Activated CD4-positive, alpha-beta T cell treated with anti-CD3 and anti-CD28 coated beads, Interleukin-2, amount 10 ng/mL, durations not matched to agents 7 days and 5 days (primary cell): ENCODE results near the gene THAP4. TPM values are rescaled to one million over a fixed set of nuclear protein-coding genes. Genes with fewer than 3 reads are reported as not detected.

ENCODE experiments used
- CTCF ChIA-PET: fragments of 350-600 bp; sonication (Branson Sonifier 250); formaldehyde crosslinking; loops from one replicate; lab custom pipeline; 2021; ENCODE audit warnings: antibody characterized with exemption; lab: Charles Lee
- POLR2A ChIA-PET: fragments of 350-600 bp; sonication (Branson Sonifier 250); formaldehyde crosslinking; loops from one replicate; lab custom pipeline; 2021; ENCODE audit warnings: antibody characterized with exemption; lab: Charles Lee
- DNase-seq: peaks from one replicate; pipeline ENCODE4 v3.0.0-alpha.2; 2020
- H3K27ac Mint-ChIP-seq: one replicate; pipeline ENCODE4 v1.8.0; 2021; ENCODE audit warnings: mild to moderate bottlenecking, moderate library complexity, mixed read lengths
- H3K27me3 Mint-ChIP-seq: one replicate; pipeline ENCODE4 v1.8.0; 2021; ENCODE audit warnings: mixed read lengths
- H3K36me3 Mint-ChIP-seq: one replicate; pipeline ENCODE4 v1.8.0; 2021; ENCODE audit warnings: low read depth, mixed read lengths
- H3K4me1 Mint-ChIP-seq: one replicate; pipeline ENCODE4 v1.8.0; 2021; ENCODE audit warnings: mixed read lengths
- H3K4me3 Mint-ChIP-seq: one replicate; pipeline ENCODE4 v1.8.0; 2021; ENCODE audit warnings: mild to moderate bottlenecking, moderate library complexity, mixed read lengths
- H3K9me3 Mint-ChIP-seq: one replicate; pipeline ENCODE4 v1.8.0; 2021; ENCODE audit warnings: mixed read lengths
- total RNA-seq, 2 experiments: library from RNA; stranded (reverse); gene quantifications; one replicate each; pipeline ENCODE4 v1.2.3, GENCODE V29; 2021

Gene THAP4
- total RNA-seq, 2 experiments from 2014 or later = 35.4 to 37.0 TPM

DNA sequence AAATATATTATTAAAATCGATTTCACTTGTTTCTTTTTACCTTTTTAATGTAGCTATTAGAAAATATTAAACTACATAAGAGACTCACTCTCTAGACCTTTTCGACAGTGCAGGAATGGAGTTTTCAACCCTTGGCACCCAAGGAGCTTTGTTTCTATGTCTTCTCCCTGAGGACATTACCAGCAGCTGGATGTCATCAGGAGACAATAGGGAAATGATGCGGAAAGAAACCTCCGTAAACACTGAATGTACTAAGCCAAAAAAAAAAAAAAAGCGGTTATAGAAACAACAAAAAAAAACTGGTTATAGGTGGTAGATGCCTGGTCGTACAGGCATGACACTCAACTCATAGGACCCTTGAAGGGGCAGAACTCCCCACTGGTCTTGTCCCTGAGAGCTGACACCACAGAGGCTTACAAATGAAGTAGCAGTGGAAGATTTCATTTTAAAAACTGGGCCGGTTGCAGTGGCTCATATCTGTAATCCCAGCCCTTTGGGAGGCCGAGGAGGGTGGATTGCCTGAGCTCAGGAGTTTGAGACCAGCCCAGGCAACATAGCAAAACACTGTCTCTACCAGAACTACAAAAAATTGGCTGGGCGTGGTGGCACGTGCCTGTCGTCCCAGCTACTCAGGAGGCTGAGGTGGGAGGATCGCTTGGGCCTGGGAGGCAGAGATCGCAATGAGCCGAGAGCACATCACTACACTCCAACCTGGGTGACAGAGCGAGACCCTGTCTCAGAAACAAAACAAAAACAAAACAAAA lies 23.8 kb downstream of the THAP4 start:
- peaks cover 7% of the 10 kb centered on the region for H3K36me3 Mint-ChIP-seq
- H3K4me3 Mint-ChIP-seq = no peak overlapping the region
- no peak for DNase-seq
- ChIA-PET CTCF (interaction anchor here (0.6 to 0.9 kb wide), 2 partner anchors 15 to 17 kb away, joined by 3 read pairs; no protein-coding TSS in a partner anchor), POLR2A (interaction anchor here (0.5 kb wide), 1 partner anchor 11 kb away, joined by 3 read pairs; no protein-coding TSS in a partner anchor)
- no peak overlapping the region for H3K27ac Mint-ChIP-seq
- no peaks in the 10 kb centered on the region for H3K27me3 Mint-ChIP-seq
- H3K4me1 Mint-ChIP-seq = peaks cover 55% of the 10 kb centered on the region
- no peaks in the 10 kb centered on the region for H3K9me3 Mint-ChIP-seq

DNA sequence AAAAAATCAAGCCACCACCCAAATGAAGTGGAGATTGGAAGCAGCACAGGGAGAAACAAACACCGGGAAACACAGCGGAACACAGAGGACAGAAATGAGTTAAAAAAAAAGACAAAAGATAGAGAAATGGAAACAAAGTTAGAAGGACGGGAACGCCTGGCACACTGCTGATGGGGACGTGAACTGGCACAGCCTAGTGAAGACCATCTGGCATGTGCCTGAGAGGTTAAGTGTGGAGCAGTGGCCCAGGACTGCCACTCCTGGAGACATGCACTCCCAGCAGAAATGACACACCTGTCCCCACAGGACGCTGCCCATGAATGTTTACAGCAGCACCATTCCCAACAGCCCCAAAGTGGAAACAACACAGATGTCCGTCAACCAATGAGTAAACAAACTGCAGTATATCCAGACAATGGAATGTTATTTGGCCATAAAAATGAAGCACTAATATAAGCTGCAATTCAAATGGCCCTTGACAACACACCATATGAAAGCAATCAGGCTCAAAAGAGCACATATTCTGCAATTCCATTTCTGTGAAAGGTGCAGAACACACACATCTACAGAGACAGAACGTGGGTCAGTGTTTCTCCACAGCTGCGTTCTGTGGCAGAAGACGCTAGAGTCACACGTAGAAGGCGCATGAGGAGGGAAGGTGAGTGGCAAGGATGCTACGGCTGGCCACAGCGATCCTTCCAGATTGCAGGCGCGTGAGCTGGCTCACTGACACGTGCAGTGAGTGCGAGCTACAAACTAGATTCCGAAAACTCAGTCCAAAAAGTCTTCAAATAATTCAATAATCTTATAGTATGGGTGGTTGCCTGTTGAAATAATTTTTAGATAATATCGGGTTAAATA lies 24.6 kb downstream of the THAP4 start:
- peaks cover 7% of the 10 kb centered on the region for H3K36me3 Mint-ChIP-seq
- CTCF ChIA-PET = interaction anchor here (0.6 kb wide), 1 partner anchor 508 kb away, joined by 6 read pairs; no protein-coding TSS in a partner anchor
- no peak overlapping the region for H3K4me3 Mint-ChIP-seq
- POLR2A ChIA-PET = interaction anchor here (0.5 kb wide), 1 partner anchor 12 kb away, joined by 3 read pairs; no protein-coding TSS in a partner anchor
- H3K27me3 Mint-ChIP-seq = no peaks in the 10 kb centered on the region
- H3K9me3 Mint-ChIP-seq = no peaks in the 10 kb centered on the region
- H3K27ac Mint-ChIP-seq = peak overlapping the region; percentile 52
- H3K4me1 Mint-ChIP-seq = peaks cover 47% of the 10 kb centered on the region
- DNase-seq = no peak

DNA sequence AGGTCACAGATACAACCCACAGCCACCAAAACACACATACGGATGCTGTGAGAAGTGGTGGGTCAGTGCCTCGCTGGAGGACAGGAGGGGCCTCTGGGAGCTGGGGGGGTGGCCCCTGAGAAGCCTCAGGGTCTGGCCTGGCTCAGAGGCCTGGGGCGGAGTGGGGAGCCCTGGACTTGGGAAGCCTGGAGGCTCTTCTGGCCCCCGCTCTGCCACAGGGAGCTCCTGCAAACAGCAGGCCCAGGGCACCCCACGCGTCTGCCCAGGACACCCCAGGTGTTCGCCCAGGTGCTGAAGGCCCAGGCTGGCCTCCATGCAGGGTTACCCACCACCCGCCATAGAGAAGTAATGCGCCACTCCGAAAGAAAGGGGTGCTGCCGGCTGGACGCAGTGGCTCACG lies 25.9 kb downstream of the THAP4 start:
- Mint-ChIP-seq H3K27ac (peak overlapping the region; percentile 87), H3K36me3 (peaks cover 5% of the 10 kb centered on the region), H3K9me3 (no peaks in the 10 kb centered on the region), H3K4me1 (peaks cover 35% of the 10 kb centered on the region), H3K27me3 (no peaks in the 10 kb centered on the region), H3K4me3 (peak overlapping the region; percentile 62)
- POLR2A ChIA-PET = no interaction called here
- DNase-seq = no peak
- CTCF ChIA-PET = interaction anchor here (0.9 kb wide), 1 partner anchor 267 kb away, joined by 3 read pairs; no protein-coding TSS in a partner anchor

DNA sequence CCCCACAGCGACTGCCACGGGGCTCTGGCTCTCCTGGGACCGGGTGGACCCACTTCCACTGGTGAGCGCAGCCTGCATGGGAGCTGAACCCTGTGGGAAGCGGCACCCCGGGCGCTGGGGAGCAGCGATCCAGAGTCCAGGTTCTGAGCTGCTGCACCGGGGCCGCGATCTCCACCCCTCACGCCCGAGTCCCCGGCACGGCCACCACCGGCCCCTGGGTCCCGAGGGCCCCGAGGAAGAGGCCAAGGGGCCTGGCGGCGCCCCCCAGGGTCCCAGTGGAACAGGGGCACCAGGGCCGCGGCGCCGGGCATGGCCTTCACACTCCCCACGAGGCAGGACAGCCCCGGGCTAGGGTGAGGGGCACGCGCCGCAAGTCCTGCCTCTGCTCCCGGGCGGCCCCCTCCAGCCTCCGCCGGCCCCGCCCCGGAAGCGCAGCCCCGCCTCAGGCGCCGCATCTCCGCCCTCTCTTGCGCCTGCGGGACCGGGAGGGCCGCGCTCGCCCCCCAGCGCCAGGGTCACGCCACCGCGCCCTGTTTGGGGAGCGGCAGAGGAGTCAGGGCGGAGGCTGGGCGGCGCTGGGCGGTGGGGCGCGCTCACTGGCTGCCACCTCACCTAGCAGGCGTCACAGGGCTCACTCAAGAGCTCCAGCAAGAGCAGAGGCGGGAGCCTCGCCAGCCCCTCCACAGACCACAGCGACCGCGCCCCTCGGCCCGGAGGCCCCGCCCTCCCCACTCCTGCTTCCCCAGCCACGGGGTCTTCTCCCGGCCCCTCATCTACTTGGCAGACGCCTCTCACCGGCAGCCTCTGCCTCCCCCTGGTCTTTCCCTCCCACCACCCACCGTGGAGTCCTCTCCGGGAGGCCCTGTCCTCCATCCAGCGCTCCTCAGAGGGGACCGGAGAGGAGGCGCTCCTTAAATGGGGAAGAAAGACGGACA lies 26.8 kb downstream of the THAP4 start:
- DNase-seq = peak; percentile 92
- Mint-ChIP-seq H3K4me3 (peak overlapping the region; percentile 62), H3K9me3 (no peaks in the 10 kb centered on the region), H3K27ac (peak overlapping the region; percentile 87), H3K27me3 (no peaks in the 10 kb centered on the region), H3K36me3 (peaks cover 4% of the 10 kb centered on the region), H3K4me1 (peaks cover 26% of the 10 kb centered on the region)
- ChIA-PET POLR2A (no interaction called here), CTCF (interaction anchor here (0.6 to 1.0 kb wide), 5 partner anchors 11 to 858 kb away, joined by 3 to 4 read pairs (median 4); partner anchors contain the start of gene ATG4B)

DNA sequence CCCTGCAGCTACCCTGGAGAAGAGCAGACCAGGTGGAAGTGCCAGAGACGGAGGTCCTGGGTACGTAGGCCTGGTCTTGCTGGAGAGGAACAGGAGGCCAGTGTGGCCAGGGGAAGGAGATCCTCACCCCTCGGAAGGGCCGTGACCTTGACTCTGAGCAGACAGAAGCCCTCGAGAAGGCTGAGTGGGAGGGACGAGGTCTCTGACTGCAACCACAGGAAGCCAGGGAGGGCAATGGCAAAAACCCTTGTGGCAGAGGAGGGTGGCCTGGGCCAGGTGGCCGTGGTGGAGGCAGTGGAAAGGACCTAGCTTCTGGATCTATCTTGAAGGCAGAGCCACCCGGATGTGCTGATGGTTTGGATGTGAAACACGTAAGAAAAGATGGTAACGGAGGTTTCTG lies 28.1 kb downstream of the THAP4 start:
- Mint-ChIP-seq H3K27me3 (no peaks in the 10 kb centered on the region), H3K9me3 (no peaks in the 10 kb centered on the region), H3K4me1 (peaks cover 20% of the 10 kb centered on the region), H3K4me3 (peak overlapping the region; percentile 11), H3K27ac (peak overlapping the region; percentile 65), H3K36me3 (peaks cover 4% of the 10 kb centered on the region)
- ChIA-PET CTCF (interaction anchor here (1.0 kb wide), 1 partner anchor 10 kb away, joined by 4 read pairs; no protein-coding TSS in a partner anchor), POLR2A (no interaction called here)
- no peak for DNase-seq

DNA sequence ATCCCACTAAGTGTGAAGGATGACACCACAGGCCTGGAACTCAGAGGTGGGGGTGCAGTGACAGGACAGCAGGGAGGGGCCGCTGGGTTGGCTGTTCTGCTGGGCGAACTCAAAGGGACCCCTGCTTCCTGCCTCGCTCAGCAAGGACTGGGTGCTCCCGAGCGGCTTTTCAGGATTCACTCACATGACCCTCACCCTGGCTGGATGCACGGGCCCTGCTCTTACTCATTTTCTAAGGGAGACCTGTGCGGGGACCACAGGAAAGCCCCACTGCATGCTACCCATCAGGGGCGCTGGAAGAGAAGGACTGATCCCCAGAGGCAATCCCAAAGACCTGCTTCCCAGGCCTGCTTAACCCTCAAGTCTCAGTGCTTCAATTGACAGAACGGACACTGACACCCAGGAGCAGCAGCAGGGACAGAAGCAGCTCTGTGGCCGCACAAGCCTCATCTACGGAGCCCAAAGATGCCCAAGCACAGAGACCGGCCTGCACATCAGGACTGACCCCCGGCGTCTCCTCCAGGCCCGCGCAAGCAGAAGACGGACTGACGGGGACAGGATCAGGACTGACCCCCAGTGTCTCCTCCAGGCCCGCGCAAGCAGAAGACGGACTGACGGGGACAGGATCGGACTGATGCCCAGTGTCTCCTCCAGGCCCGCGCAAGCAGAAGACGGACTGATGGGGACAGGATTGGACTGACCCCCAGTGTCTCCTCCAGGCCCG lies 29.6 kb downstream of the THAP4 start:
- Mint-ChIP-seq H3K36me3 (peaks cover 4% of the 10 kb centered on the region), H3K4me3 (no peak overlapping the region), H3K27me3 (no peaks in the 10 kb centered on the region), H3K4me1 (peaks cover 20% of the 10 kb centered on the region), H3K27ac (no peak overlapping the region), H3K9me3 (no peaks in the 10 kb centered on the region)
- no peak for DNase-seq
- ChIA-PET POLR2A (no interaction called here), CTCF (no interaction called here)

DNA sequence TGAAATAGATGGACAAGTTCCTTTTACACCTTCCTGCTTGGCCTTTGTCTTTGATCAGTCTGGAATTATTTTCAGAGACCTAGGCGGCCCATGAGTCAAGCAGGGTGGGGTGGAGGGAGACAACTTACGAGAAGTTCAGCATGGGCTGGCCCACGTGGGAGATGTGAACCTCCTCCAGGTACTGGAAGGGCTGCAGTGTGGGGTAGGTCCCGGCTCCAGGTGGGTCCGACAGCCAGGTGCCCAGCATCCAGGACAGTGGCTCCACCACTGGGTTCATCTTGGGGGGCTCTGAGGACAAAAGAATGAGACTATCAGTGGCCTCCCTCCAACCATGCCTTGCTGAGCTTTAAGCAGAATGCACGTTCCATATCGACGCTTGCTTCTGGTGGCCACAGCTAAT lies 30.8 kb downstream of the THAP4 start:
- CTCF ChIA-PET = interaction anchor here (0.7 kb wide), 1 partner anchor 11 kb away, joined by 3 read pairs; no protein-coding TSS in a partner anchor

DNA sequence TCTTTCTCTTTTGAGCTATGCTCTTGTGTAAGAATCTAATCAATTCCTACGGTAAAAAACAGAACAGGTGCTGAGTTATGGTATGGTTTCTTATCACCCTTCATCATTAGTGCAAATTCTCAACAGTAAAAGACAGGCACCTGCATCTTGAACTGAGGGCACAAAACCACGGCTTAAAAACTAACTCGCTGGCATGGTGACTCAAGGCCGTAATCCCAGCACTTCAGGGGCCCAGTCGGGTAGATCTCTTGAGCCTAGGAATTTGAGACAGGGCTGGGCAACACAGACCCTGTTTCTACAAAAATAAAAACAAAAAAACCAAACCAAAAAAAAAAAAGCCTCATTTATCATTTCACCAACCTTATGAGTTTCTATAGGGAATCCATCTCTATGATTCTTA lies 33.3 kb downstream of the THAP4 start:
- CTCF ChIA-PET = interaction anchor here (1.1 kb wide), 1 partner anchor 11 kb away, joined by 3 read pairs; no protein-coding TSS in a partner anchor
- Mint-ChIP-seq H3K36me3 (peaks cover 14% of the 10 kb centered on the region), H3K27me3 (no peaks in the 10 kb centered on the region), H3K4me3 (no peak overlapping the region), H3K4me1 (peaks cover 4% of the 10 kb centered on the region), H3K27ac (no peak overlapping the region), H3K9me3 (no peaks in the 10 kb centered on the region)
- POLR2A ChIA-PET = no interaction called here
- no peak for DNase-seq

More for the DNA sequence above, 30.8 kb downstream of the THAP4 start:
- Mint-ChIP-seq H3K9me3 (no peaks in the 10 kb centered on the region), H3K4me3 (no peak overlapping the region), H3K27ac (no peak overlapping the region), H3K4me1 (peaks cover 18% of the 10 kb centered on the region), H3K27me3 (no peaks in the 10 kb centered on the region), H3K36me3 (peaks cover 8% of the 10 kb centered on the region)
- POLR2A ChIA-PET = no interaction called here
- DNase-seq = no peak

DNA sequence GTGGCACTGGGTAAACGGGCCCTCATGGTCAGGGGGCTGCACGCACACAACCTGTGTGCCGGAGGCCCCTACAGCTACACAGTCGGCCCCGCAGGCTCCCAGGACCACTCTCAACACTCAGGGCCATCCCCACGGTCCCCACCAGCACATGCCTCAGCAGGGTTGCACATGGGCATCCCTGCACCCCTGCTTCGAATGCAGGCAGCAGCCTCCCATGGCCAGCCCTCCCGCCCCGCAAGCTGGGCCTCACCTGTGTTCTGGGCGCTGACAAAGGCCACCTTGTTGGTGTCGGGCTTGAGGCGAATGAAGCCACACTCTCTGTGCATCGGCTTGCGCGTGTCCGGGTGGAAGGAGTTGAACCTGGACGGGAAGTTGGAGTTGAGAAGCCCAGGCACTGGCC lies 34.2 kb downstream of the THAP4 start:
- POLR2A ChIA-PET = interaction anchor here (0.5 kb wide), 1 partner anchor 28 kb away, joined by 3 read pairs; no protein-coding TSS in a partner anchor

DNA sequence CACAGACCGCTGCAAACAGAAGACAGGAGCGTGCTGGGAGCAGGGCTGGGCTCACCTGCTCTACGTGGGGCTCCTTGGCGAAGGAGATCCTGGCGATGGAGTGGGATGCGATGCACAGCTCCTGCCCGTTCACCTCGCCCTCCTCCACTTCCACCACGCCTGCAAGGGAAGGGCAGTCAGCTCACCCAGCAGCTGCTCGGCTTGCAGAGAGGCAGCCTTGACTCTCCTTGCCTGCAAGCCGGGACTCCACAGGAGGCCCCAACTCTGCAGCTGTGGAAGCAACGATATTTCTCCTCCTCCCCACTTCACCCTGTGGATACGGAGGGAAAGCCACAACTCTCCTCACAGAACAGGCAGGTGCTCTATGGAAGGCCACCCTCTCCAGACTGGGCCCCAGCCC lies 35.1 kb downstream of the THAP4 start:
- DNase-seq = no peak
- Mint-ChIP-seq H3K9me3 (no peaks in the 10 kb centered on the region), H3K27ac (no peak overlapping the region), H3K36me3 (peaks cover 14% of the 10 kb centered on the region), H3K27me3 (no peaks in the 10 kb centered on the region), H3K4me1 (no peaks in the 10 kb centered on the region), H3K4me3 (no peak overlapping the region)
- ChIA-PET CTCF (no interaction called here), POLR2A (no interaction called here)

More for the DNA sequence above, 34.2 kb downstream of the THAP4 start:
- peaks cover 14% of the 10 kb centered on the region for H3K36me3 Mint-ChIP-seq
- no peaks in the 10 kb centered on the region for H3K27me3 Mint-ChIP-seq
- no peaks in the 10 kb centered on the region for H3K9me3 Mint-ChIP-seq
- CTCF ChIA-PET = interaction anchor here (1.1 kb wide), 1 partner anchor 10 kb away, joined by 3 read pairs; no protein-coding TSS in a partner anchor
- H3K4me1 Mint-ChIP-seq = no peaks in the 10 kb centered on the region
- no peak overlapping the region for H3K27ac Mint-ChIP-seq
- no peak for DNase-seq
- no peak overlapping the region for H3K4me3 Mint-ChIP-seq

DNA sequence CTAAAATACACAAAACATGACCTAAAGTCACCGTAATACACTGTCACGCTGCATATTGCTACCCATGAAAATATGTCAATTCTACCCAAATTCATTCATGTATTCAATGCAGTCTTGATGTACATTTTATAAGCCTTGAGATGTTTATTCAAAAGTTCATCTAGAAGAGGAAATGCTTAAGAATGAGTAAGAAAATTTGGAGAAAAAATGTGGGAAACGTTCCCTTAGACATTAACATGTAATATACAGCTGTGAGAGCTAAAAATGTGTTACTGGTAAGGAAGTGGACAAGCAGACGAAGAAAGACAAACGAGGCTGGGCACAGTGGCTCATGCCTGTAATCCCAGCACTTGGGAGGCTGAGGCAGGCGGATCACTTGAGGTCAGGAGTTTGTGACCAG lies 37.3 kb downstream of the THAP4 start:
- Mint-ChIP-seq H3K36me3 (peaks cover 14% of the 10 kb centered on the region), H3K9me3 (no peaks in the 10 kb centered on the region), H3K4me3 (no peak overlapping the region), H3K27me3 (no peaks in the 10 kb centered on the region), H3K27ac (no peak overlapping the region), H3K4me1 (no peaks in the 10 kb centered on the region)
- CTCF ChIA-PET = no interaction called here
- no peak for DNase-seq
- POLR2A ChIA-PET = no interaction called here
